GOT3 (cell line): ENCODE data around the gene NFIX.
"Not testable (repeated sequence)": the region's sequence is repeated elsewhere in the genome, so short reads cannot be mapped to it uniquely, and the experiment has no call there.

Experiments
- DNase-seq: peaks from one replicate; lab custom pipeline; 2025; ENCODE audit warnings: mixed read lengths; lab: John Stamatoyannopoulos, UW

NFIX gene

GRCh38 chr19:12959481-12959880 is 35.8 kb upstream of the NFIX start:
- no peak for DNase-seq

- peak; percentile 35 for DNase-seq
These were observed 30.1 kb upstream of the NFIX start for GRCh38 chr19:12965017-12965811.

- no peak for DNase-seq
These were observed 29.5 kb upstream of the NFIX start for GRCh38 chr19:12965812-12966135.

GRCh38 chr19:12967907-12968306 is 27.4 kb upstream of the NFIX start:
- DNase-seq, result no peak

- no peak for DNase-seq
These were observed 25.8 kb upstream of the NFIX start, which contains the start of gene DAND5 for GRCh38 chr19:12969292-12969988. DAND5 (plus strand) TSS chr19:12969576; CDS start chr19:12969661, 85 bp downstream.

- no peak for DNase-seq
These were observed 25.0 kb upstream of the NFIX start for GRCh38 chr19:12970070-12970820.

- no peak for DNase-seq
These were observed 22.0 kb upstream of the NFIX start for GRCh38 chr19:12973236-12973635.

- DNase-seq, result no peak
These were observed 20.7 kb upstream of the NFIX start for GRCh38 chr19:12974301-12975220.

- DNase-seq, result no peak
These were observed 20.0 kb upstream of the NFIX start for GRCh38 chr19:12975221-12975741.

- DNase-seq, result not testable (repeated sequence)
These were observed 19.2 kb upstream of the NFIX start for GRCh38 chr19:12976109-12976508.

- DNase-seq, result no peak
These were observed 15.3 kb upstream of the NFIX start for GRCh38 chr19:12979974-12980373.

- no peak for DNase-seq
These were observed 12.6 kb upstream of the NFIX start for GRCh38 chr19:12982648-12983047.

GRCh38 chr19:12983091-12983490 is 12.2 kb upstream of the NFIX start:
- DNase-seq, result no peak

GRCh38 chr19:12983542-12984142 is 11.6 kb upstream of the NFIX start:
- DNase-seq, result peak; percentile 45

- no peak for DNase-seq
These were observed 11.1 kb upstream of the NFIX start for GRCh38 chr19:12984143-12984627.

GRCh38 chr19:12984683-12985048 is 10.6 kb upstream of the NFIX start:
- DNase-seq, result no peak

- no peak for DNase-seq
These were observed 10.1 kb upstream of the NFIX start for GRCh38 chr19:12985049-12985776.

- DNase-seq, result no peak
These were observed 8.5 kb upstream of the NFIX start for GRCh38 chr19:12986726-12987125.

- no peak for DNase-seq
These were observed 8.1 kb upstream of the NFIX start for GRCh38 chr19:12987190-12987589.

- DNase-seq, result no peak
These were observed 7.5 kb upstream of the NFIX start for GRCh38 chr19:12987781-12988180.
